Bronchial epithelial cell (primary cell): ENCODE measurements around the gene NLRC3. TPM values are rescaled to one million over a fixed set of nuclear protein-coding genes. Genes with fewer than 3 reads are reported as not detected.

Experiments used
- DNase-seq: peaks from one replicate; pipeline ENCODE4 v3.0.0-alpha.2; 2010; ENCODE audit warnings: low read depth
- FAIRE-seq: peaks from 2 replicates; lab custom pipeline; 2011; peaks lifted over from hg19 to GRCh38; lab: Jason Lieb, UNC
- H3K27me3 ChIP-seq: 2 replicates; pipeline ENCODE4 v1.5.1; 2011; ENCODE audit warnings: low read length; ENCODE audit not compliant: control insufficient read depth, insufficient read depth
- H3K36me3 ChIP-seq: 2 replicates; pipeline ENCODE4 v1.5.1; 2011; ENCODE audit warnings: low read length; ENCODE audit not compliant: control insufficient read depth, insufficient read depth
- H3K4me3 ChIP-seq: 2 replicates; pipeline ENCODE4 v1.5.1; 2011; ENCODE audit warnings: mild to moderate bottlenecking, low read depth, low read length, control low read depth
- CTCF ChIP-seq: IDR thresholded peaks from 2 replicates; pipeline ENCODE4 v1.5.1; 2011; ENCODE audit warnings: mild to moderate bottlenecking, moderate library complexity, low read length, control low read depth, inconsistent platforms; ENCODE audit not compliant: insufficient read depth, severe bottlenecking
- total RNA-seq: library from RNA; depleted of rRNA; stranded (reverse); fragments of >200 nt; gene quantifications from 2 replicates; pipeline ENCODE4 v1.2.1, GENCODE V29; 2014

NLRC3 gene
- total RNA-seq, 1 donor from 2014 or later = not detected

GRCh38 chr16:3566990-3567389 lies 10.2 kb downstream of the NLRC3 start:
- no peak for TF ChIP-seq CTCF
- no peak overlapping the region for H3K4me3 ChIP-seq
- FAIRE-seq (no peak), DNase-seq (no peak)
- no peaks in the 10 kb centered on the region for H3K27me3 ChIP-seq
- H3K36me3 ChIP-seq = no peaks in the 10 kb centered on the region

- no peak for FAIRE-seq
- H3K4me3 ChIP-seq = no peak overlapping the region
- no peaks in the 10 kb centered on the region for H3K27me3 ChIP-seq
- H3K36me3 ChIP-seq = no peaks in the 10 kb centered on the region
- TF ChIP-seq CTCF = no peak
- DNase-seq = no peak
Observed at GRCh38 chr16:3564889-3565141, 12.4 kb downstream of the NLRC3 start.

- Histone ChIP-seq H3K27me3 (no peaks in the 10 kb centered on the region), H3K36me3 (no peaks in the 10 kb centered on the region), H3K4me3 (no peak overlapping the region)
- FAIRE-seq (no peak), DNase-seq (no peak)
- TF ChIP-seq CTCF = no peak
Observed at GRCh38 chr16:3564130-3564888, 12.9 kb downstream of the NLRC3 start.

GRCh38 chr16:3562914-3563480 lies 14.2 kb downstream of the NLRC3 start:
- Histone ChIP-seq H3K4me3 (no peak overlapping the region), H3K27me3 (no peaks in the 10 kb centered on the region), H3K36me3 (no peaks in the 10 kb centered on the region)
- no peak for TF ChIP-seq CTCF
- DNase-seq (no peak), FAIRE-seq (no peak)

GRCh38 chr16:3561626-3562025 lies 15.6 kb downstream of the NLRC3 start:
- Histone ChIP-seq H3K4me3 (no peak overlapping the region), H3K27me3 (no peaks in the 10 kb centered on the region), H3K36me3 (no peaks in the 10 kb centered on the region)
- TF ChIP-seq CTCF = no peak
- FAIRE-seq (no peak), DNase-seq (no peak)
